HG03457 (cell line): ENCODE measurements around the gene MAST4.

ENCODE experiments used
- ATAC-seq: cut with Tn5 transposase; IDR thresholded peaks from one replicate; pipeline ENCODE4 v1.9.1; 2021; ENCODE audit warnings: moderate number of reproducible peaks; ENCODE audit not compliant: unreplicated experiment

Gene MAST4

GRCh38 chr5:66867618-66868322 is 271.6 kb downstream of the MAST4 start:
- ATAC-seq: no peak

DNA sequence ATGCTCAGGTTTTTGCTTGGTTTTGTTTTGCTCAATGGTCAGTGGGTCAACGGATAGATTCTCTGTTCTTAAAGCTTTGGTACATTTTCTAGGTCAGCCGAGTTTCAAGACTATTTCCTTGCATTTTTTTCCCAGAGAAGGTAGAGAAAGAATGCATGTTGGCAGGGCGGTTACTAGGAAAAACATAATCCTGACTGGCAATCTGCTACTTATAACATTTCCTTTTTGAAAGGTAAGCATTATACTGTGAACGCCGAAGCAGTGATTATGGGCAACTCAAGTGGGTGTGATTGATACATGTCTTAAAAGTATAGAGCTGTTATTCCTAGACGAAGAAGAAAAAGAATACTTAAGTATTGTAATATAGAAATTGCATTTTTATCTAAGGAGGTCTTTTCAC is 273.2 kb downstream of the MAST4 start:
- ATAC-seq: no peak

DNA sequence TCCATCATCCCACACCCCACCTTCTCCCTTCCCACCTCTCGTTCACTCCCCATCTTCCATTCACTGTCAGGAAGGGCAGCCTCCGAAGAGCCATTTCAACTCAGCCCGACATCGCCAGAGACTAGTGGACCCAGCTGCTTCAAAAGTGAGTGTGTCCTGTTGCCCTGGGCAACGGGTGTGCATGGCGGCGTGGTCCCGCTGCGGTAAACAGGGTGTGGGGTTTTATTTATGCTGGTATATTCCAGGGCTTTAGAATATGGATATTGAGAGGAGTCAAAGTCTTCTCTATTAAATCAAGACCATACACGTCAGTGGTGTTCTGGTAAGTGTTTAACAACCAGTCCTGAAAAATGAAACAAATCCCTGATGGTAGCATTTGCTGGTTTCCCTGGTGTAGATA is 274.5 kb downstream of the MAST4 start:
- ATAC-seq: no peak

- ATAC-seq: no peak
Measured at GRCh38 chr5:66871651-66872050, 275.5 kb downstream of the MAST4 start.

DNA sequence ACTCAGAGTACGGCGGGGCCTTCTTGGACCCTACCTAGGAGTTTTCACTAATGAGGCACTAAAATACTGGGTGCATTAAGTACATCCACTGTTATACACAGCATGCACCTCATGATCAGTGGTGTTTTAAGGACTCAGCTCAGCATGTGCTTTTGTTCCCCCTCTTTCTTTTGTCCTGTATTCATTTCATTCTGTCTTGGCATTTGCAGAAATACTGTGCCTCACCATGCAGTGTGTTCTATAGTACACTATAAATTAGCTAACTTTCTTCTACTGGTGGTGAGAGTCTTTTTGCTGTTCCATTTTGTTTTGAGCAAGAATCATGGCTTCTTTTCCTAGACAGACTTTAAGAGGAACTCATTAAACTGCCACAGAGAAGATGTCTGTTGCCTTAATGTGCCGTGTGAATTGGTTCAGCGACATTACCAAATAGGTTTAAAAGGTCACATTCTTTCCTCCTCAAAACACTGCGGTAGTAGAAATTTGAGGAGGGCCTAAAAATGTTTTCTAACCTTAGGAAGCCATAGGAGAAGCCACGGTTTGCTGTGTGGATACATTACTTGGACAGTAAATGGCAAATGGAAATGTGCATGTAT is 276.6 kb downstream of the MAST4 start:
- no peak for ATAC-seq

- no peak for ATAC-seq
Measured at GRCh38 chr5:66874004-66874403, 277.8 kb downstream of the MAST4 start.

- no peak for ATAC-seq
Measured at GRCh38 chr5:66875315-66875714, 279.1 kb downstream of the MAST4 start.

GRCh38 chr5:66876266-66876807 is 280.1 kb downstream of the MAST4 start:
- no peak for ATAC-seq

DNA sequence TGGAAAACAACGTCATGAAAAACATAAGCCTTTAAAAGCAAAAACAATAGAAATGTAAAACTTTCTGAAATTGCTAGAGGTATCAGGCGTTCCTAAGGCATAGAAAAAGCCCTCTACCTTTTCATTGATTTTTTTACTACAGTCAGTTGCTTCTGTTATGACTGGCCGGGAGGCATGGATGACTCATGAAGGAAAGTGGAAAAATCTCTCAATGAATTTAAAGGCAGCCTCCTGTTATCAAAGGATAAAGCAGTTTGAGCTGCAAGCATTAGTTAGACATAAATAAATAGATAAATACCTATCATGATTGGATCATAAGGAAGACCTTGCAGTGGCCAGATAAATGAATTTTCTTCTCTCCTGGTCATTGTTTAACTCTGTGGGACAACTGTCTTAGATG is 281.6 kb downstream of the MAST4 start:
- ATAC-seq: no peak

DNA sequence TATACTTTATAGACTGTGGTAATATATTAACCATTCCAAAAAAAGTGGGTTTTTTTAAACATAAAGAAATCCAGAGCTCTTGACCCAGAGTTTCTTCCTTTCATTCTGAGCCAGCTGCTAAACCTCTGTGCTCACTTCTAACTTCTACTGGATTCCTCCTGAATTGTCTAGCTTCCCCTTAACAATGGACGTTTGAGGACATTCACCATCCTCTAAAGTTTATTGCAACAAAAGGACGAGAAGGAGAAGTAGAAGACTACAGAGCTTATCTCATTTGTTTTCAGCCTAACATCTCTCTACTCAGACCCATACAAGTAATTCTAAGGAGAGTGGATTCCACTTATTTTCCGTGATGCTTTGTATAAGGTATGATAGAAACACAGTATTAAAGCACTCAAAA is 284.2 kb downstream of the MAST4 start:
- no peak for ATAC-seq

GRCh38 chr5:66881480-66882161 is 285.4 kb downstream of the MAST4 start:
- no peak for ATAC-seq

DNA sequence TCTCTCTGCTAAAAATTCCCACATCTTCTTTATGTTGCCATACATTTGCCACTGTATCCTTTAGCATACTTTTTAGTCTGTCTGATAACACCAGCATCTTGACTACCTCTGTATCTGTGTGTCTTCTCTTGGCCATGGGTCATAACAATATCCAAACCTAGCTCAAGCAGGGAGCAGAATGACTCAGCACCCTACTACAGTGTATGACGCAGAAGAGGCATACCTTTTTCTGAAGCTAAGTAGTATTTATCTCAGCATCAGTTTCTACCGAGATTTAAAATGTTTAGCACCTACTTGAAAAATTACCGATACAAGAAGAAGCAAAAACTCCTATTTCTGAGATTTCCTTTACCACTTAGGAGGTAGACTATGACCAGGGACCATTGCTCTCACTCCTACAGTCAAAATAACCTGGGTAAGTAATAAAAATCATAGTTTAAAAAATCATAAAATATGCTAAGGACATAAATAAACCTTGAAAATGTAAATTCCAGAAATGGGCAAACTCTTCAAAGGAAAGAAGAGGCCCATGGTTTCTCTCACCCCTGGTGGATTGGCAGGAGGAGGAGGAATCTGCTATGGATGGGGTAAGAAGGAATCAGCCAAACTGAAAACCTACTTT is 286.5 kb downstream of the MAST4 start:
- ATAC-seq: no peak

GRCh38 chr5:66884564-66885243 is 288.5 kb downstream of the MAST4 start:
- ATAC-seq: no peak

DNA sequence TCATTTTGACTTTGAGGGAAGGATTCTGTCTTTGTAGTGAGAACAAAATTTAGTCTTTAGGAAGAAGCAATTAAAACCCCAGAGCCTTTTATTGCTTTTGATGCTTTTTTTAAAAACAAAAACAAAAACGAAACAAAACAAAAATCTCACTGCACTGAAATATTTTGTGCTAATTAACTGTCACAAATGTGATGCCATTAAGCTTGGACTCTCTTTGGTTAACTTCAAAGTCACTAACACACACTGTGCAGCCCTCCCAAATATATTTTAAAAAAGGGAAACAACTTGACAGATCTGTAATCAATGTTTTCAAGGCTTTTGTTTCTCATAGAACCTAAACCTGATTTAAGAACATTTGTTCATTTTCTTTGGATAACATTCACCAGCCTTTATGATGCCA is 290.7 kb downstream of the MAST4 start:
- ATAC-seq: no peak

DNA sequence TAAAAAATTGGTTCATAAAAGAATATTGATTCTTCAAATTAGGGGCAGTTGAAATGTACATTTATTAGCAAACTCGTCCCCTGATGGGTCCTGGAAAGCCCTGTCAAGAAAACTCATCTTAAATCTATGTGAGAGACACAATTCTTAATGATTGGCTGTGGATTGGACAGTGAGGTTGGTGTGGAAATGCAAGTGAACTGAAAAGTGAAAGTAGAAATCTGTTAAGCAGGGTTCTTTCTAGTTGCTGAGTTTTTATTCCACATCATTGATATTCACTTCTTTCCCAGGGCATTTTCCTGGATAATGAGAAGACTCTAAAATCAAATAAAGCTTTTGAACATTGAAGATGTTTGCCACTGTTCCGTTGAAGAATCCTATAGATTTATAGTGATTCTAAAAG is 292.4 kb downstream of the MAST4 start:
- no peak for ATAC-seq

DNA sequence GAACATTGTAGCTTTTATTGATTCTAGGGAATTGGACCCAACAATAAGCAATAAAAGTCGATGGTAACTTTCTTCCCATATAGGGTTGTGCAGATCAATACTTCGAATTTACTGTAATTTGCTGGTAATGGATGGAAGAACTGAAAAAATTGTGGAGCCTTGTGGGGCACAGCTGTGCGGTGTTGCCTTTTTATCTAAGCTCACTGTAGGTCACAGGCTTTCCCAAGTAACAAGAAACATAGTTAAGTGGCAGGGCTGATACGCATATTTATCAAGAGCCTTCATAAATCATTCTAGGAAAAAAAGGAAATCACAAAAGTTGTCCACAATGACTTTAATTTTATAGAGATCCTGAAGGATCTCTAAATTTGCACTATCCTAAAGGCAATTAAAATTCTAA is 292.9 kb downstream of the MAST4 start:
- ATAC-seq: no peak

- no peak for ATAC-seq
Measured at GRCh38 chr5:66889524-66889923, 293.3 kb downstream of the MAST4 start.

GRCh38 chr5:66891184-66891925 is 295.2 kb downstream of the MAST4 start:
- no peak for ATAC-seq

DNA sequence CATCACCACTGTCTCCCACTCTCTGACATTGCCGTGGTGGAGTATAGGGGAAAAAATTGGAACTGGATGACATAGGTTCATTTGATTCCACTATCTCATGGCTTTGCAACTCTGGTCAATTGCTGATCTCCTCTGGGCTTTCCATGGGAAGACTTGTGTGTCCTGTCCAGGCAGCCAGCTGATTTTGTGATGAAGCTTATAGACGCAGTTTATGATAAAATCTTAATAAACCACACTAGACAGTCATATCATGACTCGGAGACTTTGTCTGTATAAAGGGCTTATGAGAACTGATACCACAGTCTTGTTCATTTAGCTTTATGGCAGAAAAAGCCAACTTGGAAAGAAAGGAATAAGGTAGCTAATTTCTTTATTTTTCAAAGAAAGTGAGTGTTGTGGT is 296.5 kb downstream of the MAST4 start:
- no peak for ATAC-seq

- no peak for ATAC-seq
Measured at GRCh38 chr5:66894480-66895240, 298.5 kb downstream of the MAST4 start.
